HG03139 (cell line): Measurements from ENCODE around the gene HOXA4.

Source experiments
- ATAC-seq: cut with Tn5 transposase; IDR thresholded peaks from one replicate; pipeline ENCODE4 v1.9.1; 2021; ENCODE audit not compliant: unreplicated experiment

HOXA4 gene

DNA sequence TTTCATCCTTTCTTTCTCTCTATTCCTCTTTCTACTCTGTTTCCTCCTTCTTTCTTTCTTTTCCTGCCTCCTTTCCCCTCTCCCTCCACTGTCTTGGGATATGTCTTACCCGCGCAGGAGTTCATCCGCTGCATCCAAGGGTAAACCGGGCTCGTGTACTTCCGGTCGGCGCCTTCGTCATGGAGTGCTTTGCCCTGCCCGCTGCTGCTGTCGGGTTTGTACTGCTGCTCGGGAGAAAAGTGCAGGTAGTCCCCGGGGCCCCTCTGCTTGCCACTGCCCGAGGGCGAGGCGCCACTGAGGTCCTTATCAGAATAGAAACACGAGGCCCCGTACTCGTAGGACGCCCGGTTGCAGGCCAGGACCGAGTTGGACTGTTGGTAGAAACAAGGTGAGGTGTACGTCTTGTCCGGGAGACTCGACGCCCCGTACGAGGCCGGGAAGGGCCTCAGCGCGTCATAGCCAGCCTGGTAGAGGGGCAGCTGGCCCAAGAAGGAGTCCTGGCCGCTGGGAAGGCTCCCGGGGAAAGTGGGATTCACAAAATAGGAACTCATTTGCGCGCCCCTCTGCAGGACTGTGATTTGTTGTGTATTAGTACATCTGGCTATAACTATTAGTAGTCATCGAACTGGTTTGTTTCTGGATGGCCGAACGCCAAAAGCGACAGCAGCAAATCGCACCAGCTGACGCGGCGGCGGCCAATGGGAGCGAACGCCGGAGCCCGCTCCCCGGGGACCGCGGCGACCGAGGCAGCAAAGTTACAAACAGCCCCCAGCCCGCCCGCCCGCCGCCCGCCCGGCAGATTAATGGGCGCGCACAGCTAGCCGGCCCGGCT is 16.9 kb upstream of the HOXA4 start, which contains the start of gene HOXA6:
HOXA6 (minus strand) TSS at position 576 of the 832 bp plus-strand sequence; CDS start at position 551, 25 bp downstream.
- no peak for ATAC-seq

DNA sequence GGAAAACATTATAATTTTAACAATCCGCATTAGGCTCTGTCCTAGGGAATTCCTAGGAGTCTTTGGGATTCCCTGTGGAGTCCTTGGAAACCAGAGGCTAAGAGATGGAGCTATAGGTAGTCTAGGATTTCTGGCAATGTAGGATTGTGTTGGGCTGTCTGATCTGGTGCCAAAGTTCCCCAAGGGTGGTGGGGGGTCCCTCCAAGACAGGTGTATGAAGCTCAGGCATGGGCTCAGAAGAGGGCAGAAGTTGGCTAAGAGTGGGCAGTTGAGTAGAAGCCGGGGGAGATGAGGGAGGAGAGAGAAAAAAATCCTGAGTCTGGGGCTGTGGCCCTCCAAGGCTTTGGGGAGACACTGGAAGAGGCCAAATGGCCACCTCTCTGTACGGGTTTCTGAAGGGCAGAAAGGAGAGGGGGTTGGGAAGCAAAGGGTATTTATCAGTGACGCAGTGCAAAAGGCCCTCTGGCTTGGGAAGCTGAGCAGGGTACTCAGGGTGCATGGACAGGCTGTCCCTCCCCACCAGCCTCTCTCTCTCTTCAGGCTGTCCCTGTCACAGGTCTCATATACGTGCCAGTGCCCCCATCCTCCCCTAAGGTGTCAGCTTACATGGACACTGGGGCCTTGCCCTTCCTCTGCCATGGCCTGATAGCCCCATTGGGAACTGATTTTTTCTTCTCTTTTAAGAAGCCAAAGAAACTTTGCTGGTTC is 16.1 kb upstream of the HOXA4 start:
- ATAC-seq = no peak

DNA sequence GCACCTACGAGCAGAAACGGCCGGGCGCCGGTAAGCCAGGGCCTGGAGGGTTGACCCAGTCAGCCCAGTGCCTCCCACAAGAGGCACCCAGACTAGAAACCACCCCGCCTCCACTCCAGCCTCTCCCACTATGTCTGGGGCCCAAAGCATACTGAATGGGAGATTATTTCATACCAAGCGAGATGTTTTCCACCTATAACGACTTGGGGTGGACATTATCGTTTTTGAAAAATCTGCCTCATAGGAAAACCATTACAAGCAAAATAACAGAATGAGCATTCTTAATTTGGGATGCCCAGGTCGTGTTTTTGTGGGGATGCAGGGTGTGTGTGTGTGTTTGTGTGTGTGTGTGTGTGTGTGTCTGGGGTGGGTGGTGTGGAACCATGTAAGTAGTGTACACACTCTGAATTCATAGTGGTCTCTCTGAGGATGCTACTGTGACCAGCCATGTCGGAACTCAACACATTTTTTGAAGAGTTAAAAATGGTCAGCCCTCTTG is 15.4 kb upstream of the HOXA4 start:
- ATAC-seq = no peak

DNA sequence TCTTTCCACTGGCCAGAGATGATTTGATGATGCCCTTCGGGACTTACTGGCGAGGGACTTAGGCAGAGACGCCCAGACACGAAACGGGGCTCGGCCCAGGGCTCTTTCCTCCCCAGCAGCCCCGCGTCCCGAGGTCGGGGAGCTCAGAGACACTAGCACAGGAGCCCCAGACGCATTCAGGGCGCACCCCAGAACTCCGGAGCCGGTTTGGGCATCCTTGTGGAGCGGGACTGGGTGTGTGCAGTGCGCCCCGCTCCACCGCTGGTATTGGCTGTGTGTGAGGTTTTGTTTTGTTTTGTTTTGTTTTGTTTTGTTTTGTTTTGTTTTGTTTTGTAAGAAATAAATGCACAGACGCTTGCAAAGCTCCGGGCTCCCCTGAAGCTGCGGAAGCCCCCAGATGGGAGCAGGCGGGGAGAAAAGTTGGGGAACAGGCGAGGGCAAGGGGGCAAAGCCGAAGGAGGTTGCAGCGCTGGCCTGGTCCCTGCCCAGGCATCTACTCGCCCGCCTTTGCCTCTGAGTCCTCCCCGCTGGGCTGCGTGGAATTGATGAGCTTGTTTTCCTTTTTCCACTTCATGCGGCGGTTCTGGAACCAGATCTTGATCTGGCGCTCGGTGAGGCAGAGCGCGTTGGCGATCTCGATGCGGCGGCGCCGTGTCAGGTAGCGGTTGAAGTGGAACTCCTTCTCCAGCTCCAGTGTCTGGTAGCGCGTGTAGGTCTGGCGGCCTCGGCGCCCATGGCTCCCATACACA is 14.8 kb upstream of the HOXA4 start:
- no peak for ATAC-seq

DNA sequence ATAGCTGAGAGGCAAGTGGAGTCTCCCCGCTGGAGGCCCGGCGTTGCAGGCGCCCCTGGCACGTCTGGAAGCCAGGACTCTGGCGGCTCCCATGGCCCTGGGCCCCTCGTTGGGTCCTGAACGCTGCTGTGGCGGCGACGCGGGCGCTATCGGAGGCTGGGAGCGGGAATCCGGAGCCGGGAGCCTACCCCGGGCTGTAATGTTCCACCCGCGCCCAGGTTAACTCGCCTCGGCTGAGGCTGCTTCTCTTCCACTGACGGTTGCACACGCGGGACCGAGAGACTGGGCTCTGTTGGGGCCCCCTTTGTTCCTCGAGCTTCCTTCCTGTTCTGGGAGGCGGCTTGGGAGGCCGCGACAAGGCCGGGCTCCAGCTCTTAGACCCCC is 14.2 kb upstream of the HOXA4 start:
- no peak for ATAC-seq

DNA sequence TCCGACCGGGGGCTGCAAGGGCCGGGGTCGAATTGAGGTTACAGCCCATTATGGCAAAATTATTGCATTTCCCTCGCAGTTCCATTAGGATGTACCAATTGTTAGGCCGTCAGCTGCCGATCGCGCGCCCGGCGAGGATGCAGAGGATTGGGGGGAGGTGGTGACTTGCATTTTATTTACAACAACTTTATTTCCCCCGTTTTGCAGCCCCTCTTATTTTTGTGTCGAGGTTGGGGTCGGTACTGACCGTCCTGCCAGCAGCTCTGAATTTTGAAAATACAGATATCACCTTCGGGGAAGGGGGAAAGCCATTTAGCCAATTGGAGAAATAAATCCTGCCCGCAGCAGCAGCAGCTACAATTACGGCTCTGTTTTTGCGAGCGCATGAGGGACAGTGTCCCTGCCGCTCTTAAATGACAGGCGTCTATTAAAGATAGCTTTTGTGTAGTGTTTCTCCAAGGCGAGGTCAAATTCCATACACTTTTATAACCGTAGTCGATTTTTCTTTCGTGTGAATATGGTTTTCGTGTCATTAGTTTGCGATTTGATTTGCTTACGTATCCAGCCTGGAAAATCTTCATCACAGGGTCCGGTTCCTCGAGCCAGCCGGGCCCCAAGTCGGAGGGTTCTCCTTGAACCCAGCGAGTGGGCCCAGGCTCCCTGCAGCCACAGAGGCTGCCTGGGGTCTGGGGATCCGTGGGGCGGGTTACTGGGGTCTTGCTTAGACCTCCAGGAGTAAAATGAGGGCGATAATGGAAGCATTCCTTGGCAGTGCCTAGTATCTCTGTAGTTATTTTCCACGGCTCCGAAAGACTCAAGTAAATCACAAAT is 13.6 kb upstream of the HOXA4 start:
- no peak for ATAC-seq

DNA sequence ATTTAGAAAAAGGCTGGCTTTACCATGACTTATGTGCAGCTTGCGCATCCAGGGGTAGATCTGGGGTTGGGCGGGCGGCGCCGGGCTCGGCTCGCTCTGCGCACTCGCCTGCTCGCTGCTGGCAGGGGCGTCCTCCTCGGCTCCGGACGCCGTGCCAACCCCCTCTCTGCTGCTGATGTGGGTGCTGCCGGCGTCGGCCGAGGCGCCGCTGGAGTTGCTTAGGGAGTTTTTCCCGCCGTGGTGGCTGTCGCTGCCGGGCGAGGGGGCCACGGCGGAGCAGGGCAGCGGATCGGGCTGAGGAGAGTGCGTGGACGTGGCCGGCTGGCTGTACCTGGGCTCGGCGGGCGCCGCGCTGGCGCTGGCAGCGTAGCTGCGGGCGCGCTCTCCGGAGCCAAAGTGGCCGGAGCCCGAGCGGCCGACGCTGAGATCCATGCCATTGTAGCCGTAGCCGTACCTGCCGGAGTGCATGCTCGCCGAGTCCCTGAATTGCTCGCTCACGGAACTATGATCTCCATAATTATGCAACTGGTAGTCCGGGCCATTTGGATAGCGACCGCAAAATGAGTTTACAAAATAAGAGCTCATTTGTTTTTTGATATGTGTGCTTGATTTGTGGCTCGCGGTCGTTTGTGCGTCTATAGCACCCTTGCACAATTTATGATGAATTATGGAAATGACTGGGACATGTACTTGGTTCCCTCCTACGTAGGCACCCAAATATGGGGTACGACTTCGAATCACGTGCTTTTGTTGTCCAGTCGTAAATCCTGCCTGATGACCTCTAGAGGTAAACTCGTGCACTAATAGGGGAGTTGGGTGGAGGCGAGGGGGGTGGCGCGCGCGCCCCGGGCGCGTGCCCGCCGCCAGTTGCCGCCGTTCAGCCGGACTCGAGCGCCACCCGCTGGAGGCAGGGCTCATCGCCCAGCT is 12.7 kb upstream of the HOXA4 start, which contains the start of gene HOXA5:
HOXA5 (minus strand) TSS at position 659 of the 927 bp plus-strand sequence; CDS start at position 585, 74 bp downstream.
- no peak for ATAC-seq

DNA sequence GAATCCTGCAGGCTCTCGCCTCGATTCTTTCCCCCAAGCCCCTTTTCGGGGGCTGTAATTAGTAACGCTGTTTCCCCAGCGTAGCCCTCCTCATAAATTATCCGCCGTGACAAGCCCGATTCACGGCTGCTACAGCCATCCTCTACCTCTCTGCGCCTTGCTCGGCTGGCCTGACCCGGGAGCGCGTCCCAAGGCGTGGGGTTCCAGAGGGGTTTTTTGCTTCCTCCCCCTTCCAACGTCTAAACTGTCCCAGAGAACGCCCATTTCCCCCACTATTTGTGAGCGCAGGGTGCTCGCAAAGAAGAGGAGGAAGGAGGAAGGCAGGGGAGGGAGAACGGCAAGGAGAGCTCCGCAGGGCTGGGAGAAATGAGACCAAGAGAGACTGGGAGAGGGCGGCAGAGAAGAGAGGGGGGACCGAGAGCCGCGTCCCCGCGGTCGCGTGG is 12.0 kb upstream of the HOXA4 start:
- no peak for ATAC-seq

DNA sequence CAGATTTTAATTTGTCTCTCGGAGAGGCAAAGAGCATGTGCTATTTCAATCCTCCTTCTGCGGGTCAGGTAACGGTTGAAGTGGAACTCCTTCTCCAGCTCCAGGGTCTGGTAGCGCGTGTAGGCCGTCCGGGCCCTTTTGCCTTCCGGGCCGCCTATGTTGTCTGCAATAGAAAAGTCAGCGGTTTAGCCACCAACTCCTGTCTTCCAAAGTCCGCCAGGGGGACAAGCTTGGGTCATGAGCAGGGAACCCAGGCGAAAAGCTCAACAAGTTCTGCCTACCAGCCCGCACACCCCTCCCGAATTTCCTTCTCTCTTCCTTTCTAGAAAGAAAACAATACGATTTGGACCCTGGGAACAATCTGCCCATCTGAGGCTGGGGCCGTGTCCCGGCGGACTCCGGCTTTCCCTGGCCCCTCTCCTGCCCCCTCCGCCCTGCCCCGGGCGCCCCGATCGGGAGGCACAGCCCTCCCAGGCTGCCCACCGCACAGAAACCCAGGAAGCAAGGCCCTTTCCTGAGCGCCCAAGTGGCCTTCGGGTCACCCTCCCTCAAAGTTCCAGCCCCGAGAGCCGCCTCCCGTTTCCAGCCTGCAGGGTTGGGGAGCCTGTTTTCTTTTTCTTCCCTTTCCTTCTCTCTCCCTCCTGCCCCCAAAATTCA is 11.5 kb upstream of the HOXA4 start:
- ATAC-seq = no peak

DNA sequence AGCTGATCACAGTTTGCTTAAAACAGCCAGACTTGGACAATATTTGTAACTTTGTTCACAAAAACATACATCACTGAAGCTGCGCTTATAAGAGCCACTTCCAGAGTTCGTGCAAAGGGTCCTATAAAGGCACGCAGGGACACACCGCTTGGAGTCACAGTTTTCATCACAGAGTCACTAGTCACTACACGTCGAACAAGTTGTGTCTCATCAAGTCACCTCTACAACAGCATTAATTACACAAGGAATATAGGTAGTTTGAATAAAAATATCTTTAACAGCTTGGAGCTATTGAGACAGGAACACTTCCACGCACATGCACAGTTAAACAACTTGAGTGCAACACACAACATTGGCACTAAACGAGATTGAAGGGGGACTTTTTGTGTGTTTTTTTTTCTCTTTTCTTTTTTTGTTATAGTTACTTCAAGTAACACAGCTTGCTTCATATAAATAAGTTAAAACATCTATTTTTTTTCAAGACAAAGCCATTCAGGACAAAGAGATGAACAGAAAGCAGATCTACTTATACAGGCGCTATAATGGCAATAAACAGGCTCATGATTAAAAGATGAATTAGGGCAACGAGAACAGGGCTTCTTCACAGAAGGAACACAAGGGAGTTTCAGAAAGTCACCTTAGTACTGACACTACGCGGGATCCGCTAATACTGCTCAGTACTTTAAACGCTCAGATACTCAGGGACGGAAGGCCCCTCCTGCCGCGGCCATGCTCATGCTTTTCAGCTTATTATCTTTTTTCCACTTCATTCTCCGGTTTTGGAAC is 10.8 kb upstream of the HOXA4 start:
- no peak for ATAC-seq

DNA sequence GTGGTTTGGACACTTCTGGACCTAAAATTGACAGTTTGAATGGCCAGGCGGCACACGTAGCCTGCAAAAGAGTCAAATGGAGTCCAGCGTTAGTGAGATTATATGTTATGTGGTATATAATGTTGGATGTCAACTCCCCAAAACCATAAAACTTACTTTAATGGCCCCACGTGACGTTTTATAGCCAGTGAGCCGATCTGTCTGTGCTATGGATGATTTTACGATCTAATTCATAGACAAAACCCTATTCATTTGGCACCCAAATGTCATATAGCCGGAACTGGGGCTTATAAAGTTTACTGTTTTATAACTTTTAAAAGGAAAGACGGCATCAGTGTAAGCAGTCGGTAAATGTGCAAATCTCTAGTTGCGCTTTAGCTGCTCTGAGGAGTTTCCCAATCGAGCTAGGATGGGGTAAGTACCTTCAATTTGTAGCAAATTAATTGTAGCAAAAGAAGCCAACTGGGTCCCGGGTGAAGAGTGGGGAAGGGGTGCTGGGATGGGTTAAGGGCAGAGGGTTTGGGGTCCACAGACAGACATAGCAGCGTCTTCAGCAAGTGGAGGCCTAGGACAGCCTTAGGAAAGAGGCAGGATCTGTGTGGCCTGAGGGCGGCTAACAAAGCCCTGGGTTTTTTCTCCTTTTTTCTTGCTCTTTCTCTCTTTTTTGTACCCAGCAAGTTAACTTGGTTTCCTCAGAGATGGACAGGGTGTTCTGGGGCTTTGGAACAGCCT is 9.7 kb upstream of the HOXA4 start:
- no peak for ATAC-seq

DNA sequence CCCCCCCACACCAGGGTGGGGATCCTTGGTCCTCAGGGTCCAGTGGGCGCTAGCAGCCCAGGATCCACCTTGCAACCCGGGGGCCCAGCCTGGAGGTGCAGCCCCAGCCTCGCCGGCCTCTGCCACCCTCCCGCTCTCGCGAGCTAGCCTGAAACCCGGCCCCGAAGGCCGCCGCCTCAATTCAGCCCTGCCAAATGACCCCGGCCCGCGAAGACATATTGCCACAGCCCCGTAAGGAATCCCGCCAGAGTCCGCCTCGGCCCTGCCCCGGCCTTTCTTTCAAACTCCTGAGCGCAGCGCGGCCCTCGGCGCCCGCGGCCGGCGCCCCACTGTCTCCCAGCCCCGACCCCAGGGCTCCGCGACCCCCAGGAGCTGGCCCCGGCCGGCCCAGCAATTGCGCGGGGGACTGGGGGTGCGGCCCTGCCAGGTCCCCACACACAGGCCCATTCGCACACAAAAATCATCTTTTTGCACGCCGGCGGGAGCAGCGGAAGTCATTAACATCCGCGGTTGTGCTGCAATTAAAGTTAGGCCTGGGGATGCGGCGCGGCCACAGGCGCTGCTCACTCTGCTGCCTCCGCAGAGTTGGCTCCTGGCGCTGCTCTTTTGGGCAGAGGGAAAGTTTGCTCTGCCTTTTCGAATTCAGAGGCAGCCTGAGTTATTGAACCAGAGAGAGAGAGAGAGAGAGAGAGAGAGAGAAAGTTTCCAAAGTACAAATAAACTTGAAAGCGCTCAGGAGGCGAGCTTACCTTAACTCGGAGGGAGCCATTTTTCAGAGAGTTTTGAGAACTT is 9.0 kb upstream of the HOXA4 start:
- no peak for ATAC-seq

DNA sequence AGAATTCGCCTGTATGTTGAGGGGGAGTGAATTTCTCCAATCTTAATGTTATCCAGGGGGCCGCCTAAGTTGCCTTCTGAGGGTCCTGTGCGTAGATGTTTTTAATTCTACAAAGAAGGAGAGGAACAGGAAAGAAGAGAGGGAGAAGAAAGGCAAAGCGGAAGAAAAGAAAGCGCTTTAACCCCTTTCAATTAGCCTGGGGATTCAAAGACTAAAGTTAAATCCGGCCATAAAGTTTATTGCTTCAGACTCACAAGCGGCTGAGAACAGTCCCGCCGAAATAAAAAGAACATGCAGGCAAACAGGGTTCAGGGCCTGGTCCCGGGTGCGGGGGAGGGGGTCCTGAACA is 8.4 kb upstream of the HOXA4 start:
- no peak for ATAC-seq

DNA sequence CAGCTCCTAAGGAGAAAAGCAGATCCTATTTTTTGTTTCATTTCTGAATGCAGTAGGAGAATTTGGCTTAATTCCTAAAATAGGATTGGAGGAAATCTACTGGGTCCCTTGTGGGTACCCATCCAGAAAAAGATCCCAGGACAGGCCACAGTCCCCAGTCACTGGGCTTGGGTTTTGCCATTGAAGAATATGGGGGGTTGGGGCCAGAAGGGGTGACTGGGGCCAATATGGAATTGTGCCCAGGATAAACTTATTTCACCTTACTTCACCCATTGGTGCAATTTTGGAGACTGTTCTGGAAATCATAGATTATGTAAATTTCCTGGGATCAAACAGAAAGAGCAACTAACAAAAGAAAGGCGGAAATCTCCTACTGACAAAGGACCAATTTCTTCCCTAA is 7.9 kb upstream of the HOXA4 start:
- no peak for ATAC-seq

DNA sequence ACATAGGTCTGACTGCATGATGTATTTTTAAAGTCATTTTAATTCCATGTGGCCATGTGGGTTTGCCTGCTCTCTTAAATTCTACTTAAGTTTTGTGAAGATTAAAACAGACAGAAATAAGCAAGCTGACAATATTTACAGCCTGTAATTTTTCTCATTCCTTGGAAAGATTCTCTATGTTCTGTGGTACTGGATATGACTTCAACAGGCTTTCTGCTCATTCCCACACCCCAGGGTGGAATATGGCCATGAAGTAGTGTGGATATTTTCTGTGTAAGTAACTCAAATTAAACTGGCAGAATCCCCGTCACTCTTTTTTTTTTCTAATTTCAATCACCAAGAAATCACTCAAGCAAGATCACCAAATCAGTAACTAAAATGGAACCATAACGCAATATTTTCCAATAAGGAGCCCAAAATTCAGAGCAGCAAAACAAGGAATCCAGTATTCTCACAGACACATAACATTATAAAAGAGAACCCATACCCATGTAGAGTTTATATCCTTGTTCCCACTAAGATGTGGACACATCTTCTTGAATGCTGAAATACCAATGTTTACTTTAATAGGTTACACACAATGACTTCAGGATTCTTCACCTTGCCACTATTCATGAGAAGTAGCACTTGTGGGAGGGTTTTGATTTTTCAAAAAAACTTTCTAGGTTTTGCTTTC is 7.2 kb upstream of the HOXA4 start:
- no peak for ATAC-seq

DNA sequence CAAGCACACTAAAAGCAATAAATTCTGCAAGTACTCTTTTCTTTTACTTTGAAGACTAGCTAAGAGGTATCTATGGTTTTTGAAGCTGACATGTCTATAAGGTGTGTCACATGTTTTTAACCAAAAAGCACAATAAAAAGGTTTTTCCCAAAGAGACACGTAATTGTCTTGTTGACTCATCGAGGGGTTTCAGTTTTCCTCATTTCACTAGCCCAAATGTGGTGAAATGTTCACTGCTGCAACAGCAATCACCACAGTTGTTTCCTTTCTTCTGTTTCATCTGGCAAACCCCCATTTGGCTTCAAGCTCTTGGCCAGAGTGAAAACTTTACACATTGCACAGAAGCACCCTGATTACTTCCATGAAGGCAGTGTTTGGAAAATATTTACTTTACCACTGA is 3.8 kb upstream of the HOXA4 start:
- ATAC-seq = no peak
